Cardiac muscle cell (in vitro differentiated cells and primary cell): ENCODE measurements around the gene EIF3A. TPM values are rescaled to one million over a fixed set of nuclear protein-coding genes. Genes with fewer than 3 reads are reported as not detected.
"Not testable (repeated sequence)": the region's sequence is repeated elsewhere in the genome, so short reads cannot be mapped to it uniquely, and the experiment has no call there.

Source experiments
- DNase-seq, 2 donors: peaks; one replicate each; pipeline versions ENCODE4 v3.0.0 to v3.0.0-alpha.2; 2010 to 2017; ENCODE audit warnings: low read depth in 1 of 2, low spot score in 1 of 2
- H3K27ac ChIP-seq: fragments of 200-600 bp; sonication (generic); 2 replicates; pipeline ENCODE4 v1.5.1; 2016
- H3K27me3 ChIP-seq: fragments of 200-600 bp; sonication (generic); 2 replicates; pipeline ENCODE4 v1.6.0; 2016; ENCODE audit warnings: control low read depth
- H3K36me3 ChIP-seq: fragments of 200-600 bp; sonication (generic); 2 replicates; pipeline ENCODE4 v1.5.1; 2016; ENCODE audit warnings: control low read depth
- H3K4me1 ChIP-seq: fragments of 200-600 bp; sonication (generic); 2 replicates; pipeline ENCODE4 v1.8.1; 2017; ENCODE audit warnings: low read depth, mild to moderate bottlenecking, mixed run types
- H3K4me3 ChIP-seq: fragments of 200-600 bp; sonication (generic); 2 replicates; pipeline ENCODE4 v1.5.1; 2016; ENCODE audit warnings: mild to moderate bottlenecking
- H3K9me3 ChIP-seq: fragments of 200-600 bp; sonication (generic); 2 replicates; pipeline ENCODE4 v1.5.1; 2017; ENCODE audit warnings: low read depth, mild to moderate bottlenecking, control low read depth
- CTCF ChIP-seq: IDR thresholded peaks from 2 replicates; pipeline ENCODE4 v1.5.1; 2012; ENCODE audit warnings: low read depth, mild to moderate bottlenecking, low read length
- polyA plus RNA-seq: library from polyadenylated mRNA; unstranded; fragments of >200 nt; fragmentation: Nextera tagmentation; extraction: Ambion mirVana; gene quantifications from 2 replicates; pipeline ENCODE4 v1.2.1, GENCODE V29; 2016
- total RNA-seq: library from RNA; depleted of rRNA; stranded (reverse); fragments of >200 nt; gene quantifications from 2 replicates; pipeline ENCODE4 v1.2.3, GENCODE V29; 2016

The EIF3A gene
- total and polyA plus RNA-seq, 2 experiments from 2014 or later = 56.7 to 140 TPM

GRCh38 chr10:119112056-119112455, 31.4 kb upstream of the EIF3A start:
- H3K4me3 ChIP-seq = no peak overlapping the region
- H3K9me3 ChIP-seq = no peaks in the 10 kb centered on the region
- peak in 1 of 2 donors; percentile 62 for DNase-seq
- H3K27ac ChIP-seq = no peak overlapping the region
- no peaks in the 10 kb centered on the region for H3K4me1 ChIP-seq
- peaks cover 34% of the 10 kb centered on the region for H3K36me3 ChIP-seq
- no peaks in the 10 kb centered on the region for H3K27me3 ChIP-seq
- TF ChIP-seq CTCF = no peak

DNA sequence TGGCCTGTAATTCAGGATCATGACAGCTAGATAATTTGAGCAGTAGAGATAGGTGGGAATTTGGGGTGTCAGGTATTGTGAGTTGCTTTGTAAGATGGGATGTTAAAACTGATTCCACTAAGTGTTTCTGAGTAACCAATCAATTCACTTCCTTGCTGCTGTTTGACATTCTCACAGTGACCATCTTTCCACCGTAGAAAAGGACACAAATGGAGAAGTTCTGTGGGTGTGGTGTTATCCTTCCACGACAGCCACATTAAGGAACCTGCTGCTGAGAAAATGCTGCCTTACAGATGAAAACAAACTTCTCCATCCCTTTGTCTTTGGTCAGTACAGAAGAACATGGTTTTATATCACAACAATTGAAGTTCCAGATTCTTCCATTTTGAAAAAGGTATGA, 27.2 kb upstream of the EIF3A start:
- not testable (repeated sequence) for H3K27ac ChIP-seq, H3K4me3 ChIP-seq, H3K4me1 ChIP-seq, DNase-seq, H3K9me3 ChIP-seq, H3K27me3 ChIP-seq
- peaks cover 30% of the 10 kb centered on the region for H3K36me3 ChIP-seq

DNA sequence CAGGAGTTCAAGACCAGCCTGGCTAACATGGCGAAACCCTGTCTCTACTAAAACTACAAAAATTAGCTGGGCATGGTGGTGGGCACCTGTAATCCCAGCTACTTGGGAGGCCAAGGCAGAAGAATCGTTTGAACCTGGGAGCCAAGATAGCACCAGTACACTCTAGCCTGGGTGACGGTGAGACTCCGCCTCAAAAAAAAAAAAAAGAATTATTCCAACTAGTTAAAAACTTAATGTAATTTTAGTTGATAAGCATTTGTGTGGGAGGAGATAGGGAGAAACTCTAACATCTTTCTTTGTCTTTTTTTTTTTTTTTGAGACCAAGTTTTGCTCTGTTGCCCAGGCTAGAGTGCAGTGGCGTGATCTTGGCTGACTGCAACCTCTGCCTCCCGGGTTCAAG, 26.5 kb upstream of the EIF3A start:
- H3K27me3 ChIP-seq, H3K4me3 ChIP-seq, H3K4me1 ChIP-seq, H3K9me3 ChIP-seq, DNase-seq, H3K27ac ChIP-seq: not testable (repeated sequence)
- H3K36me3 ChIP-seq = peaks cover 29% of the 10 kb centered on the region

GRCh38 chr10:119105899-119106298, 25.3 kb upstream of the EIF3A start:
- not testable (repeated sequence) for H3K4me1 ChIP-seq, DNase-seq, H3K27ac ChIP-seq, H3K9me3 ChIP-seq, H3K27me3 ChIP-seq, H3K4me3 ChIP-seq
- peaks cover 24% of the 10 kb centered on the region for H3K36me3 ChIP-seq

- no peaks in the 10 kb centered on the region for H3K9me3 ChIP-seq
- no peak for DNase-seq
- no peaks in the 10 kb centered on the region for H3K27me3 ChIP-seq
- H3K4me3 ChIP-seq = peak overlapping the region; percentile 87
- H3K36me3 ChIP-seq = peaks cover 17% of the 10 kb centered on the region
- no peaks in the 10 kb centered on the region for H3K4me1 ChIP-seq
- TF ChIP-seq CTCF = no peak
- H3K27ac ChIP-seq = no peak overlapping the region
These were observed 24.5 kb upstream of the EIF3A start for GRCh38 chr10:119105155-119105554.

DNA sequence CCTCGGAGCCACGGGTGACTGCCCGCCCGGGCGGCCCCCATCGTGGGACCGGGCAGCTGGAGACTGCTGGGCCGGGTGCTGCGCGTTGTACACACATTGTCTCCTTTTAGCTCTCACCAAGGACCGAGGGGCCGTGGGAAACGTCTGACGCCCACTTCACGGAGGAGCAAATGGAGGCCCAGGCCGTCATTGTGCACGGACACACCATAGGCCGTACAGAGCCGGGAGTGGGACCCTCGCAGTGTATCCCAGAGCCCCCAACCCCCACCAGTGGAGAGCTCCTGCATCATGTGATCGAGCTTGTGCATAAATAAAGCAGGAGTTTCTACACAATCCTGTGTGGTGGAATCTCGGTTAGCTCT, 24.0 kb upstream of the EIF3A start:
- peak overlapping the region; percentile 87 for H3K4me3 ChIP-seq
- H3K36me3 ChIP-seq = peaks cover 17% of the 10 kb centered on the region
- H3K27me3 ChIP-seq = no peaks in the 10 kb centered on the region
- no peaks in the 10 kb centered on the region for H3K4me1 ChIP-seq
- DNase-seq = peak; percentile 25 to 29
- no peak overlapping the region for H3K27ac ChIP-seq
- TF ChIP-seq CTCF = no peak
- H3K9me3 ChIP-seq = no peaks in the 10 kb centered on the region

- peak; percentile 90 to 91 for DNase-seq
- Histone ChIP-seq H3K27me3 (no peaks in the 10 kb centered on the region), H3K27ac (no peak within 1 kb of the TSS), H3K4me1 (no peaks in the 10 kb centered on the region), H3K4me3 (peak within 1 kb of the TSS; percentile 87), H3K9me3 (no peaks in the 10 kb centered on the region), H3K36me3 (peaks cover 13% of the 10 kb centered on the region)
- no peak for TF ChIP-seq CTCF
These were observed 23.5 kb upstream of the EIF3A start, which contains the start of gene DENND10 for GRCh38 chr10:119103903-119104653. TSS of gene DENND10 (plus strand) at chr10:119104113. CDS start at chr10:119104143, 30 bp downstream.
